Measurements from ENCODE around the gene HDAC4. TPM values are rescaled to one million over a fixed set of nuclear protein-coding genes. Genes with fewer than 3 reads are reported as not detected.

Gene HDAC4
- total RNA-seq, 1 experiment from 2014 or later: 6.4 TPM

DNA sequence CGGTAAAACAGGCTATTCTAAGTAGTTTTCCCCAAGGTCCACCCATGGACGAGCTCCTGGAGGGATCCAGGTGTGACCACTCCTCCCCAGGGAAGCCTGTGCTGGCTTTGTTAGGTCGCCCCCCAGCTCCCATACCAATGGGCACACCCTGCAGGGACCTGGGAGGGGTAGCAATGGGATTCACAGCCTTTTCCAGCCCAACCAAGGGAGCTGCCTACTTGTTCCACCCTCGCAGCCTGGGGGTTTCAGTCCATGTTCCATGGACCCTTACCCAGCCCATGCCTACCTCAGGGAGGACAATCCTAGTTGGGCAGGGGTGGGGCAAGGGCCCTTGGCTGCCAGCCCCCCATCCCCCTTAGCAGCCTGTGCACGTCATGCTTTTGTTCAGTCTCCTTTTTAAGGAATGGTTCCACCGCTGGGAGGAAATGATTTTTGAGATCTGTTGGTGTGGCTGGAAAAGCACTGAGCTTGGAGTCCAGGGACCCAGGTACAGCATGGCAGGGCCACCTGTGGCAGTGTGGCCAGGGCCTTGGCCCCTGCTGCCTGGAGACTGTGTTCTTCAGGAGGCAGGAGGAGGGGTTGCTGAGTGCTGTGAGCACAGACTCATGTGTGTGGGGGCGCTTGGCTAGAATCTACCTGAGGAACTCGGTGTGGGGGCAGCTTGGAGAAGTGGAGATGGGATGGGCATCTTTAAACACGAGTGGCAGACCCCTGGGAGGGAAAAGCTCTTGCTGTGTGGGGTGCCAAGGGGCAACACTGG, 386.2 kb downstream of the HDAC4 start:
- DNase-seq (ENCODE audit: low spot score): no peak

DNA sequence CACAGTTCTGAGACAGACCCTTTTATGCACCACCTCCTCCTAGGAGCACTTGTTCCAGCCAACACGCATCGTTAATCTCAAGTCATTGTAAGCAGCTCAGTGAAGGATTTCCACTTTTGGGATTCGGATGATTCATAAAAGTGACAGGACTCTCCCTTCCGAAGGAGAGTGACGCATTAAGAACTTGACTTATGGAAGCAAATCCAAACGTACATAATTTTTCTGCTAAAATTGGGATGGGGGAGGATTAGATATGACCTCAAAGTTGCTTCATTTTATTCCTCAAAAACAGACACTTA, 387.2 kb downstream of the HDAC4 start:
- DNase-seq (ENCODE audit: low spot score): no peak

DNA sequence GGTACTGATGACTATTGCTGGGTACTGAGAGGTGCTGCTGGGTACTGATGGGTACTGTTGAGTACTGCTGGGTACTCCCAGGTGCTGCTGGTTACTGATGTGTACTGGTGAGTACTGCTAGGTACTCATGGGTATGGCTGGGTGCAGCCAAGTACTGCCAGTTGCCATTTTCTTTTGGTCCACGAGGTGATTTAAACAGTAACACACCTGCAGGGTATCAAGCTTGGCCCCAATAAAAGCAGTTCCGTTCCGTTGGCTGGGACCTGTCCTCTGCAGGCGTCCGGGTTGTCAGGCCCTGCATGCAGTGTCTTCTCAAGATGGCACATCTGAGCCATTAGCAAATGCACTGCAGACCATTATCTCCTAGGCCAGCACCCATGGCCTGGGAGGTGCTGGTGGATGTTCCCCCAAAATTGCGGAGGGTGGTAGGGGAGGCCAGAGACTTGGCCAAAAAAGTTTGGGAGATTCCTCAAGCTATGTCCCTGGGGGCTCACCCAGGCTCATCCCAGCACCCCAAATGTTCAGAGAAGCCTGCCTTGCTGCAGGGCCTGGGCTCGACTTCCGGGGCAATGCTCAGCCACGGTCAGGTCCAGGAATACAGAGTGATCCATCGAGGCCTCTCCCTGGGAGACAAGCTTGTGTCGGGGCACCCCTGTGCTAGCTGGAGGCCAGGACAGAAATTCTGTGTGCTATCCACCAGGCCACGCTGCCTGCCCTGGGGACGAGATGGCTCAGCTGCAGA, 387.7 kb downstream of the HDAC4 start:
- no peak for DNase-seq (ENCODE audit: low spot score)

DNA sequence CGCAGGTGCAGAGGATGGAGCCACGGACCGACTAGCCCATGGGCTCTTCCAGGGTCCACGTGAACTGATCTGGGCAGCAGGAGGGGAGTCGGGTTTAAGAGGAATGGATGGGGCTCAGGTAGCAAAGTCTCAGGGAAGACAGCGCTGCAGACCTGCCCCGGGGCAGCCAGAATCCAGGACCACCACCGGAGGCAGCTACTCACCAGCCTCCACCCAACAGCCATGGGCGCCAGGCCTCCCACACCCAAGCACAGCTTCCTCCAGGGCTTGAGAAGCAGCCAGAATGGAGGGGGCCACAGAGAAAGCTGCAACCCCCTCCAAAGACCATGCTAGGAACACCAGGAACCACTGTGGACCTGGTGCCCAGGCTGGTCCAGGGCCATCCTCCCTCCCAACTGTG, 388.6 kb downstream of the HDAC4 start:
- no peak for DNase-seq (ENCODE audit: low spot score)

DNA sequence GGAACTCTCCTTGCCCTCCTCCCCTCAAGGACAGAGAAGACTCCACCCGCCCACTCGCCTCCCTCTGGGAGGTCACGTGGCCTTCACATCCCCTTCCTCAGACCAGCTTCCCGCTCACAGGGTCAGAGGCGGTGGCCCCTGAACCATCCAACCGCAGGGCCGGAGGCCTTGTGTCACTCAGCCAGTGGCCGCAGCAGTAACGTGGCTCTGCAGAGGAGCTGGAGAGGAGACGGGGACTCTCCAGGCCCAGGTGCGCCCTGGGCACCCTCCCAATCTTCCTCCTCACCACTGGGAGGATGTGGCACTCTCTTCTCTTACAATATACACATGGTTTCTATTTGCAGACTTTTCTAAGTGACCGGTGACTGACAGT, 391.2 kb downstream of the HDAC4 start:
- no peak for DNase-seq (ENCODE audit: low spot score)

DNA sequence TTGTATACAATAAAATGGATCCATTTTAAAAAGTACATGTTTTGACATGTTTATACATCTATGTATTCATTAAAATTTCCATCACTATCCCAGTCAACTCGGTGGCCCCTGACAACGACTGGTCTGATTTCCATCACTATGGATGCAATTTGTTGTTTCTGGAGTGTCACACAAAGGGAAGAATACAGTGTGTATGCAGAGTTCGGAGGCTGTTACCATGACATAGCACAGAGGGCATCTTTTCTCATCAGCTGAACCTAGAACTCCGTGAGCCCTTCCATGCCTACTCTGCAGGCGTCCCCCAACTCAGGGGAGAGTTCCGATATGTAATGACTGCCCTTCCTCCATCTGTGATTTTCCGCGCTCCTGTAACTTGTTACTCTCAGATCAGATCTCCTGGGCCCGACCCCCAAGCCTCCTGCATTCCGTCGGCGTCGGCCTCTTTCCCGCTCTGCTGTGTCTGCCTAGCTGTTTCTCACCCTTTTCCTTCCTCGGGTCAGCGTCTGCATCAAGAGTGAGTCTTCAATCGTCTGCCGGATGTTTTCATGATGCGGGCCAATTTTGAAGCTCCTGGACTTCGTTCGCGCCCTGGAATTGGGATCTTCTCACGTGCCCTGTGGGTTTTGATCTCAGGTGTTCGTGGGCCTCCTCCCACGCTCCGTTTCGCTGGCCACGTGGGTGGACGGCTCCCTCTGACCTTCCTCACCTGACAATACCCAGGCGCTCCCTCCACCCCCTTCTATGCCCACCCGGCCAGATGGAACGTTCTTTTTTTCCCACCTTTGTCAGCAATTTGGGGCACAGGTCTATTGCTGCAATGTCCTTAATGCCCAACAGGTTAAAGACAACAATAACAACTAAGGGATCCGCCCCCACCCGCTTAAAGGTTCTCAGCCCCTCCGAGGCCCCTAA, 391.9 kb downstream of the HDAC4 start:
- no peak for DNase-seq (ENCODE audit: low spot score)

DNA sequence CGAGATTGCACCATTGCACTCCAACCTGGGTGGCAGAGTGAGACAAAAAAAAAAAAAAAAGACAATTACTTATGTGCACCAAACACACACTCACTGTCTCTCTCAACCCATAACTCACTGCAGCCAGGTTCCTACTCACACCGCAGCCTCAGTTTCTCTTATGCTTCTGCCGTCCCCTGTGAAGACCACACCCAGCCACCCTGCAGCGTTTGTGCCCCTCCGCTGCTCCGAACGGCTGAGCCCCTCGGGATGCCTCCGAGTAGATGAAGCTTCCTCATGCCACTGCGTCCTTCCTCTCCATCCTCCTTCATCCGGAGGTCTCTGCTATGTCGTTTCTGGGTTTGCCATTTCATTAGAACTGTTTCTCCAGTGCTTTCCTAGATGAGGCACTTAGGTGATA, 392.8 kb downstream of the HDAC4 start:
- no peak for DNase-seq (ENCODE audit: low spot score)

DNA sequence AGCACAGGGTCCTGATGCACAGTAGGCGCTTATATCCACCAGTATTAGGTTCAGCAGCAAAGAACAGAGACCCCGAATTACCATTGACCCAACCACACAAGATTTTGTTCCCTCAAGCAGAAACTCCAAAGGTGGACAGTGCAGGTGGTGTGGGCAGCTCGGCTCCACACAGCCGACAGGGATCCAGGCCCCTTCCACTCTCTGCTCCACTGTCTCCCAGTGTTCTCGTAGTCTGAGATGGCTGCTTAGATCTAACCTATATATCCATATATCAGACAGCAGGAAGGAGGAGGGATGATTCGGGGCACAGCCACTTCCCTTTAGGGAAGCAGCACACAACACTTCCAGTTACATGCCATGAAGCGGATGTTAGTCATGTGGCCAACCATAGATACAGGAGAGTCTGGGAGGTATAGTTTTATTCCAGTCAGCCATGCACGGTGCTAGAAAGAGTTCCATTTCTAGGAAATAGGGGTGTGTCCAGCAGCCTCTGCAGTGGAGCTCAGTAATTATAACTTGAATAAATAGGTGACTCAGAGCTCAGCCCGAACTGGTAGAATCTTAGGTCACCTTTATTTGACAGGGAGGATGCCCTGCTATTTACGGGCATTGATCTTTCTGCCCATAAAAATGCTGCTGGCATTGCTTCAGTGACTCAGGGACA, 394.1 kb downstream of the HDAC4 start:
- peak; percentile 48 for DNase-seq (ENCODE audit: low spot score)

DNA sequence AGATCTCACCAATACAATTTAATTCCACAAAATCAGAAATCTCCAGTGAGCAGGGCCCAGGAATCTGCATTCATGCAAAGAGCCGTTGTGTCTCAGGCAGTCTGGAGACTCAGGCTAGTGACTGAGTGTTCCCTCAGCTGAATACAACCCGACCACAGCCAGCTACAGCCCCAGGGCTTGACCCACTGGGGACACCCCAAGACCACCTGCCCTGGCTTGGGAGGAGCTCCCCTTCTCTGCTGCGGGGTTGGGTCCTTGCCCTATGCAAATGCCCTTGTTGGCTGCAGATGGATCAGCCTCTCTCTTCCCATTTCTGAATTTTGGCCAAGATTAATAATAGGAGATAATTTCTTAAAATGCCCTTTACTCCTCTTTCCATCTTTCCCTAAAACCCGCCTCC, 395.2 kb downstream of the HDAC4 start:
- no peak for DNase-seq (ENCODE audit: low spot score)

DNA sequence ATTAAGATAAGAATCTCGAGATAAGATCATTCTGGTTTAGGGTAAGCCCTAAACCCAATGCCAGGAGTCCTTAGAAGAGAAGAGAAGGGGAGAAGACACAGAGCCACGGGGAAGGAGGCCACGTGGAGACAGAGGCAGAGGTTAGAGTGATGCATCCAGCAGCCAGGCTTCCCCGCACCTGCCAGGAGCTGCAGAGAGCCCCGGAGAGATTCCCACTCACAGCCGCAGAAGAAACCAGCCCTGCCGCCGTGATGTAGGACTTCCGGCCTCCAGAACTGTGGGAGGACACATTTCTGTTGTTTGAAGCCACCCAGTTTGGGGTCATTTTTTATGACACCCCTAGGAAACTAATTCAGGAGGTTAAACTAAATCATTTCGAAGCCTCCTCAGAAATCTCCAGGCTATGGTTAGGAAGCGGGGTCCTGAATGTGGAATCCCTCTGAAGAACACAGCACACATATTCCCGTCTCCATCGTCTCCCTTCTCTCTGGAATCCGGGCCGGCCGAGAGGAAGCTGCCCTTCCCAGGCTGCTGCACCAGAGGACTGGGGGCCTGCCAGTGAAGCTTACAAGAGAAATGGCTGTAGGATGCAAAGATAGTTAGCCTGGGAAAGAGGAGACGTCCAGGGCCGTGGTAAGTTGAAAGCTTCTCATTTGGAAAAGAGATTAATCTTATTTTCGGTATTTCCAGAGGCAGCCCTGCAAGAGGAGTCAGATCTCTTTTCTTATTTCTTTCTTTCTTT, 396.4 kb downstream of the HDAC4 start:
- DNase-seq (ENCODE audit: low spot score): no peak

DNA sequence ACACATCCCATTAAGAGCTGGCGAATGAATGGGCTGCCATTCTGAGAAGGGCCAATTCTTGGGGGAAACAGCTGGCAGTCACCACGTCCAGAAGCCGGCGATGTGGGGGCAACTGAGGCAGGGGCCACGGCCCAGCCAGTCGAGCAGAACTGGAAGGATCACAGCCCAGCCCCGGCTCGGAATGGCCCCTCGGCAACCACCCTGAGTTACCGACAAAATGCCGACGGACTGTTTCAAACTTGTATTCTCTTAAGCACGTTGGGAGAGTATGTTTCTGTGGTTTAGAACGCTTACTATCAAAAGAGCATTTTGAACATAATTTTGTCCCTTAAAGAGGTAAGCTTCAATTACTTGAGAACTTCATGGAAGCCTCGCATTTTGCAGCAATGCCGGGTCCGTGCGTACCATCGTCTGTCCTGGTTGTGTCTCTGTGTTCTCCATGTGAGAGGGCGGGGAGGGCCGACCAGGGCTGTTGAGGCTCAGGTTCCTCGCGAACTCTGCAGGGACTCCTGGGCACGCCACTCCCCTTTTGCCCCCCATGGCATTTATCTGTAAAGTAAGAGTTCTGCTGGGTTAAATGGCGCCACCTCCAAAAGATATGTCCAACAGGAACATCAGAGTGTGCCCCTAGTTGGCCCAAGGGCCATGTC, 397.1 kb downstream of the HDAC4 start:
- DNase-seq (ENCODE audit: low spot score): no peak

DNA sequence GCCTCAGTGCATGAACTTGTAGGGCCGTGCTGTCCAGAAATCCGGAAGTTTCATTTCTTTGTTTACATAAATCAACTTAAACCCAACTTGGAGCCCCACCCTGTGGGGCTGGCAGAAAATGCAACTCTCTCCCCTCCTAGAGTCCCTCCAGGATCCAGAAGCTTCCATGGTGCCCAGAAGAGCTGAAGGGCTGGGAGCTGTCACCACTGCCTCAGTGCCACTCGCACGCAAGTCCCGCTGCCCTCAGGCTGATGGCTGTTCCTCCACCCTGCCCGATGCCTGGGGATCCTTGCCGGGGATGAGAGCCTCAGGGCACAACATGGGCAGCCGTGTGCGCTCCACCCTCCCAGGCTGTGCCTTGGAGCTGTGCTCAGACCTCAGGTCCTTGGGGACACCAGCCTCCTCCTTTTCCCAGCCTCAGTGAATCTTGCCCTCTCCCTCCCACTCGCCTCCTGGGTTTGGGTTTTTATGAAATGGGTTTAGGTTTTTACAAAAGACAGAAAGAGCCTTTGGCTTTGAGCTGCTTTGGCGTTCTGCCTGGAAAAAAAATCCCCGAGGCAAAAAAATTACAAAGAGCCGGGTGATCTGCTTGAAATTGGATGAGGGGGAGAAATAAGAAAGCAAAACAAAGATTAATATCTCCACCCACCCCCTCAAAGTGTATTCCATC, 397.7 kb downstream of the HDAC4 start:
- no peak for DNase-seq (ENCODE audit: low spot score)

DNA sequence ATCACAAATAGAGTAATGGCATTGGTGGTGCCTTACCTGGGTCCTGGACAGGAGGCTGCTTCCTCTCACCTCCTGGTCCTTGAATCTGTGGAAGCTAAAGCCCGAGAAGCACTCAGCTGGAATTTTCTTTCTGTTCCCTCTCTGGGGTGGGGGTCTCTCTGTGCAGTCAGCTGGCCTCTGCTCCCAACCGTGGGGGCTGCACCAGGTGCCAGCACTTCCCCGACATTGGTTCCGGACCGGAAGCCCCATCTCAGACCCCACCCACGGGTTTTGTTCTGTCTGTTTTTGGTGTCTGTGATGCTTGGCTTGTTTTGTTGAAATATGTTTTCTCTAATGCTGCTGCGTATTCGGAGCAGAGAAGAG, 398.2 kb downstream of the HDAC4 start:
- DNase-seq (ENCODE audit: low spot score): no peak

DNA sequence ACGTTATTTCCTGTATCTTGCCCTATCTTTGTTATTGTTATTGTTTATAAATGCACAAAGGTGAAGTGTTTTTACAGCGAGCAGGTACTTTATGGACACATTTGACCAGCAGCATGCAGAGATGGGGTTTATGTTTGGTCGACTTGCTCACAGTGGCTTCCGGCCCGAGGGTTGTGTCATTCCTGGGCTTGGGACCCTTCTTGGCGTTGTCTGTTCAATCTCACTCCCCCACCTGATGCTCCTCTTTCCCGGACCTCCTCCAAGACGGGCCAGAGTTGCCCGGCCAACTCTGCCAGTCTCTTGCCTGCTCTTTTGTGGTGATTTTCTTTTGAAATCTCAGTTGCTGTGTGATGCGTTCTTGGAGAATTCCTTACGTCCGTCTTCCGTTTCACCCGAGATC, 399.0 kb downstream of the HDAC4 start:
- no peak for DNase-seq (ENCODE audit: low spot score)

DNA sequence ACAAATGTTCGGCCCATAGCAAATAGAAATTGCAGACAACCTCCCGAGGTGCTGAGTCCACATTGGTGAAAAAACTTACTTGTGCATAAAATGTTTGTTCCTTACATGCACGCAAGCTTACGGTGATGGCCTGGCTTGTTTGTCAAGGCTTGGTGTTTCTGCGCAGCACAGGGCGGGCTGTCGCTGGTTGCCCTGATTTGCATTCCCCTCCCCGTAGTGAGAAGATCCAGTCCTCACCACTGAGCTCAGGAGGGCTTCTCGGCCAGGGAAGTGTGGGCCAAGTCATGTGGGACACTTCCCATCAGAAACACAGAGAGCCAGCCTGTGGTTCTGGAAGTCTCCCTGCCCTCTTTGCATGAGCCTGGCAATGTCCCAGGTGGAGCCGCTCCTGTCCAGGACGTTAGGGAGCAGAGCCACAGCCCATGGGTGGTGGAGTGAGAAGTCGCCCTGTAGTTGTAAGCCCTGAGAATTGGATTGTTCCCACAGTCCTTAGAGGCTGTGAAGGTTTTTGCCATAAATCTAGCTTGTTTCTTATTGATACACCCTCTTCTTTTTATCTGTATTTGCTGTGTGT, 400.2 kb downstream of the HDAC4 start:
- no peak for DNase-seq (ENCODE audit: low spot score)

DNA sequence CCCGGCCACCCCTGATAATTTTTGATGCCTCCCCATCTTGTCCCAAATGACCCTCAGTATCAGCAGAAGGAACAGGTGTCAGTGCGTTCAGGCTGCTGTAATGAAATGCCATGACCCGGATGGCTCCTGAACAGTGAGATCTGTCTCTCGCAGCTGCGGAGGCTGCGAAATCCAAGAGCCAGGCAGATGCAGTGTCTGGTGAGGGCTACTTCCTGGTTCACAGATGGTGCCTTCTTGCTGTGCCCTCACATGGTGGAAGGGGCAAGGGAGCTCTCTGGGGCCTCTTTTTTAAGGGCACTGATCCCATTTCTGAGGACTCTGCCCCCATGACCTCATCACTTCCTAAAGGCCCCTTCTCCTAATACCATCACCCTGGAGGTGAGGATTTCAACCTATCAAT, 400.7 kb downstream of the HDAC4 start:
- no peak for DNase-seq (ENCODE audit: low spot score)

DNA sequence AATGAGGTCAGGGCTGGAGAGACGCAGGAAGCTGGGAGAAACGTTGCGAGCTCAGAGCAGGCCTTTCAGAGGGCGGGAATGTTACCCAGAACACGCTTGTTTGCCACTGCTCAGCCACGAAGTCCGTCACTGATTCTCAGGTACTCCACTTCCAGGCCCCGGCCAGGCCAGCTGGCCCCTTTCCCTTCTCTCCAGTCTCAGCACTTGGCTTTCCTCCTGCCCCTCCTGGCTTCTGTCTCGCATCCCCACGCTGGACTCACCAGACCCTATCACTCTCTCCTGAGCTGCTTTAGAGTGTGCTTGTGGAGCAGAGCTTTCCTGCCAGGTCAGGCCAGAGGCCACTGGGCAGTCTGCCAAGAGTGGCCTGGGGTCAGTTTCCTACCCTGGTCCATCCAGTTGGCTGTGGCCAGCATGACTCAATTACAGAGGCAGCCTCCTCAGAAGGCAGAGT, 401.5 kb downstream of the HDAC4 start:
- DNase-seq (ENCODE audit: low spot score): no peak

DNA sequence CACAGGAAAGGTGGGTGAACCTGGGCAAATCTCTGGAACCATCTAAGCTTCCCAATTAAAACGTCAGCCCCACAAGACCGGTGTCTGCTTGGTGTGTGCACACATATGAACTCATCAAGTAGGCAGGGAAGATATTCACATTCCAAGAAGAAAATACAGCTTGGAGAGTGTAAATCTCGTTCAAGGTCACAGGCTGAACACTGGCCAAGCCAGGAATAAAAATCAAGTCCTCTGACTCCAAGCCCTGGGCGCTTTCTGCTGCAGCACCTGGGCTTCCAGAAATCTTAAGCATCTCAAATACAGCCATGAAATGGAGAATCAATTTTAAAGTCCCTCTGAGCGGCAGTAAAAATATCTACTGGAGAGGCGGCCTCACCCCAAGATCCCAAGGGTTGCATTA, 402.0 kb downstream of the HDAC4 start:
- no peak for DNase-seq (ENCODE audit: low spot score)

Data from H4 (cell line).